Psoas muscle (tissue), 8 donors: ENCODE results near the gene PHC2. TPM values are rescaled to one million over a fixed set of nuclear protein-coding genes. Genes with fewer than 3 reads are reported as not detected.

Experiments
- ATAC-seq, 4 donors: fragments of 200-7000 bp; cut with Tn5 transposase; one replicate each; pipeline ENCODE4 v1.9.1; 2020; ENCODE audit warnings: moderate library complexity in 3 of 4, mild to moderate bottlenecking in 2 of 4
- DNase-seq, 2 donors: peaks; one replicate each; pipeline ENCODE4 v3.0.0-alpha.2; 2020
- H3K27ac ChIP-seq: fragments of 200-600 bp; one replicate; pipeline ENCODE4 v1.8.0; 2022
- H3K27me3 ChIP-seq, 3 donors: fragments of 200-600 bp in 1 of 3; one replicate each; pipeline versions ENCODE4 v1.6.1 to v1.8.0; 2013 to 2022; ENCODE audit warnings: low read length in 2 of 3, mild to moderate bottlenecking in 2 of 3, moderate library complexity in 1 of 3; ENCODE audit not compliant: insufficient read depth in 3 of 3
- H3K36me3 ChIP-seq, 2 donors: fragments of 200-600 bp in 1 of 2; one replicate each; pipeline versions ENCODE4 v1.6.1 to v1.8.0; 2013 to 2022; ENCODE audit warnings: low read depth in 1 of 2, mild to moderate bottlenecking in 1 of 2, moderate library complexity in 1 of 2; ENCODE audit not compliant: insufficient read depth in 1 of 2
- H3K4me1 ChIP-seq: fragments of 200-600 bp; one replicate; pipeline ENCODE4 v1.8.0; 2022
- H3K4me3 ChIP-seq: fragments of 200-600 bp; one replicate; pipeline ENCODE4 v1.8.0; 2022; ENCODE audit warnings: mild to moderate bottlenecking
- H3K9me3 ChIP-seq: fragments of 200-600 bp; one replicate; pipeline ENCODE4 v1.8.0; 2022
- CTCF ChIP-seq: fragments of 200-600 bp; IDR thresholded peaks from one replicate; pipeline ENCODE4 v1.8.0; 2022; ENCODE audit warnings: antibody characterized with exemption
- WGBS, 3 donors: extraction: QIAGEN DNeasy Blood & Tissue Kit; methylation state at CpG; one replicate each; pipeline versions ENCODE4 v1.1.6 to v1.1.7; 2013; 5-methylcytosine and 5-hydroxymethylcytosine counted together
- intact Hi-C, 2 donors: fragments of 100-400 bp; cut with DNase I; formaldehyde crosslinking; loops; one replicate each; pipeline versions ENCODE4 v1.11.0 to v1.14.2; 2022
- polyA plus RNA-seq, 3 donors: library from polyadenylated mRNA; stranded (reverse); fragments of 200-250 nt; gene quantifications; one replicate each; pipeline ENCODE4 v1.2.3, GENCODE V29; 2013
- total RNA-seq, 4 donors: library from RNA; stranded (reverse); fragmentation: NEBNext Ultra II Directional in 2 of 4; extraction: Animal tissue kit (Norgen Biotek cat#: 25700) in 2 of 4; gene quantifications; one replicate each; pipeline versions ENCODE4 v1.2.1 to v1.2.4, GENCODE V29; 2021 to 2023
- donor health status: healthy with polysubstance abuse.
- donor health status: DM: no; HTN: no; CAD: no; lungs with moderate emphysema.
- donor health status: Bipolar disorder and iron deficiency.
- donor health status: healthy.
- donor health status: DM: yes; HTN: yes; CAD: no.
- donor health status: DM: no; HTN: no; CAD: no.
- donor health status: DM: no; HTN: no; CAD: no.
- donor health status: DM: yes; HTN: yes; CAD: no.

The PHC2 gene
- total and polyA plus RNA-seq, 7 donors, result 74.1 to 427 (median 338) TPM

- Histone ChIP-seq H3K27me3 (no peaks in the 10 kb centered on the region), H3K36me3 (peaks cover 16 to 84% of the 10 kb centered on the region in 2 donors), H3K4me1 (peaks cover 78% of the 10 kb centered on the region), H3K9me3 (no peaks in the 10 kb centered on the region), H3K27ac (peak overlapping the region; percentile 98), H3K4me3 (no peak overlapping the region)
- DNase-seq (no peak), ATAC-seq (no peak)
- 86 to 90% (median 90%) methylated on average over 3 of the region's 3 CpGs for WGBS, 3 donors
- no peak for TF ChIP-seq CTCF
- intact Hi-C loops, result loop anchor here in 1 of 2 donors (5.0 kb wide), 1 partner anchor 37 kb away; no protein-coding TSS in a partner anchor
Measured at GRCh38 chr1:33330361-33330890, 100.5 kb downstream of the PHC2 start.

GRCh38 chr1:33329600-33330305 lies 101.1 kb downstream of the PHC2 start:
- Histone ChIP-seq H3K4me3 (no peak overlapping the region), H3K27ac (peak overlapping the region; percentile 98), H3K9me3 (no peaks in the 10 kb centered on the region), H3K4me1 (peaks cover 71% of the 10 kb centered on the region), H3K27me3 (no peaks in the 10 kb centered on the region), H3K36me3 (peaks cover 23 to 91% of the 10 kb centered on the region in 2 donors)
- DNase-seq (no peak), ATAC-seq (no peak)
- TF ChIP-seq CTCF, result no peak
- intact Hi-C loops, result loop anchor here in 1 of 2 donors (5.0 kb wide), 1 partner anchor 38 kb away; no protein-coding TSS in a partner anchor
- 83 to 85% (median 84%) methylated on average over 19 of the region's 19 CpGs for WGBS, 3 donors

- H3K4me3 ChIP-seq, result no peak overlapping the region
- 92 to 94% (median 93%) methylated on average over 12 of the region's 12 CpGs for WGBS, 3 donors
- intact Hi-C loops, result loop anchor here in 1 of 2 donors (1.0 kb wide), 1 partner anchor 13 kb away; no protein-coding TSS in a partner anchor
- DNase-seq (no peak), ATAC-seq (no peak)
- H3K9me3 ChIP-seq, result no peaks in the 10 kb centered on the region
- peaks cover 62% of the 10 kb centered on the region for H3K4me1 ChIP-seq
- H3K27me3 ChIP-seq, result no peaks in the 10 kb centered on the region
- H3K27ac ChIP-seq, result peak overlapping the region; percentile 98
- no peak for TF ChIP-seq CTCF
- peaks cover 27 to 98% of the 10 kb centered on the region in 2 donors for H3K36me3 ChIP-seq
Measured at GRCh38 chr1:33328817-33329216, 102.1 kb downstream of the PHC2 start.

- peaks cover 51% of the 10 kb centered on the region for H3K4me1 ChIP-seq
- TF ChIP-seq CTCF, result no peak
- H3K36me3 ChIP-seq, result peaks cover 33 to 98% of the 10 kb centered on the region in 2 donors
- H3K27ac ChIP-seq, result peak overlapping the region; percentile 98
- 34 to 47% (median 38%) methylated on average over 9 of the region's 9 CpGs for WGBS, 3 donors
- intact Hi-C loops, result loop anchor here in 1 of 2 donors (1.0 kb wide), 1 partner anchor 15 kb away; no protein-coding TSS in a partner anchor
- DNase-seq (peak; percentile 84 to 88), ATAC-seq (peak; percentile 70 to 83 (median 78))
- no peaks in the 10 kb centered on the region for H3K9me3 ChIP-seq
- no peaks in the 10 kb centered on the region for H3K27me3 ChIP-seq
- no peak overlapping the region for H3K4me3 ChIP-seq
Measured at GRCh38 chr1:33327587-33328325, 103.1 kb downstream of the PHC2 start.
